ENCODE results near the gene CNGA1. TPM values are rescaled to one million over a fixed set of nuclear protein-coding genes. Genes with fewer than 3 reads are reported as not detected.

CNGA1 gene
- under 1 TPM; 0.26 to 0.94 TPM for total RNA-seq

GRCh38 chr4:48016141-48017107 lies at the start of gene CNGA1, which contains the start of gene NIPAL1:
TSS of gene CNGA1 (minus strand) at chr4:48016681. CDS start at chr4:47952689, 63,992 bp downstream.
TSS of gene NIPAL1 (plus strand) at chr4:48016772. CDS start at chr4:48016840, 68 bp downstream.
- no peaks in the 10 kb centered on the region for H3K36me3 Mint-ChIP-seq (ENCODE audit: low read depth)
- CTCF ChIA-PET = interaction anchor here (0.7 to 6.0 kb wide), 5 partner anchors 13 to 69 kb away, joined by 3 to 48 read pairs (median 7); no protein-coding TSS in a partner anchor
- peak within 1 kb of the TSS; percentile 46 for H3K27ac Mint-ChIP-seq
- H3K9me3 Mint-ChIP-seq = no peaks in the 10 kb centered on the region
- peaks cover 5% of the 10 kb centered on the region for H3K27me3 Mint-ChIP-seq (ENCODE audit: low read depth)
- H3K4me1 Mint-ChIP-seq (ENCODE audit: low read depth) = peaks cover 26% of the 10 kb centered on the region
- peak; percentile 72 for DNase-seq
- intact Hi-C loops (cut with micrococcal nuclease) = loop anchor here (1.0 to 5.0 kb wide), 9 partner anchors 12 to 554 kb away; partner anchors contain the start of genes COMMD8, CORIN, SLAIN2 and TEC
- H3K4me3 Mint-ChIP-seq = peak within 1 kb of the TSS; percentile 81

- Mint-ChIP-seq H3K4me1 (ENCODE audit: low read depth) (peaks cover 36% of the 10 kb centered on the region), H3K36me3 (ENCODE audit: low read depth) (peaks cover 34% of the 10 kb centered on the region), H3K9me3 (peaks cover 14% of the 10 kb centered on the region), H3K4me3 (no peak overlapping the region), H3K27me3 (ENCODE audit: low read depth) (no peaks in the 10 kb centered on the region), H3K27ac (peak overlapping the region; percentile 44)
- intact Hi-C loops (cut with micrococcal nuclease) = loop anchor here (1.0 to 5.0 kb wide), 12 partner anchors 18 to 206 kb away; partner anchors contain the start of genes CNGA1 and NIPAL1
- CTCF ChIA-PET = interaction anchor here (0.5 to 8.4 kb wide), 18 partner anchors 16 to 430 kb away, joined by 3 to 74 read pairs (median 4); partner anchors contain the start of gene CNGA1
- DNase-seq = peak; percentile 48
Measured at GRCh38 chr4:48065587-48066052, 49.1 kb upstream of the CNGA1 start.

GRCh38 chr4:48064349-48064748 lies 47.9 kb upstream of the CNGA1 start:
- Mint-ChIP-seq H3K4me1 (ENCODE audit: low read depth) (peaks cover 34% of the 10 kb centered on the region), H3K9me3 (peaks cover 19% of the 10 kb centered on the region), H3K36me3 (ENCODE audit: low read depth) (peaks cover 32% of the 10 kb centered on the region), H3K27me3 (ENCODE audit: low read depth) (no peaks in the 10 kb centered on the region), H3K4me3 (no peak overlapping the region), H3K27ac (no peak overlapping the region)
- no peak for DNase-seq
- CTCF ChIA-PET = interaction anchor here (0.6 to 8.4 kb wide), 9 partner anchors 14 to 237 kb away, joined by 3 to 74 read pairs (median 13); no protein-coding TSS in a partner anchor
- intact Hi-C loops (cut with micrococcal nuclease) = no loop called here

- Mint-ChIP-seq H3K27me3 (ENCODE audit: low read depth) (no peaks in the 10 kb centered on the region), H3K4me1 (ENCODE audit: low read depth) (no peaks in the 10 kb centered on the region), H3K9me3 (peaks cover 19% of the 10 kb centered on the region), H3K27ac (no peak overlapping the region), H3K36me3 (ENCODE audit: low read depth) (peaks cover 18% of the 10 kb centered on the region), H3K4me3 (no peak overlapping the region)
- intact Hi-C loops (cut with micrococcal nuclease) = no loop called here
- CTCF ChIA-PET = interaction anchor here (1.0 to 1.5 kb wide), 2 partner anchors 11 to 54 kb away, joined by 4 to 5 read pairs; no protein-coding TSS in a partner anchor
- DNase-seq = no peak
Measured at GRCh38 chr4:48058617-48059530, 42.4 kb upstream of the CNGA1 start.

GRCh38 chr4:48051078-48051477 lies 34.6 kb upstream of the CNGA1 start:
- Mint-ChIP-seq H3K27me3 (ENCODE audit: low read depth) (no peaks in the 10 kb centered on the region), H3K36me3 (ENCODE audit: low read depth) (no peaks in the 10 kb centered on the region), H3K27ac (no peak overlapping the region), H3K4me1 (ENCODE audit: low read depth) (peaks cover 25% of the 10 kb centered on the region), H3K4me3 (no peak overlapping the region), H3K9me3 (no peaks in the 10 kb centered on the region)
- DNase-seq = no peak
- CTCF ChIA-PET = interaction anchor here (0.5 to 7.9 kb wide), 7 partner anchors 14 to 894 kb away, joined by 3 to 105 read pairs (median 4); no protein-coding TSS in a partner anchor
- intact Hi-C loops (cut with micrococcal nuclease) = no loop called here

- no peak overlapping the region for H3K4me3 Mint-ChIP-seq
- CTCF ChIA-PET = interaction anchor here (0.6 to 7.9 kb wide), 8 partner anchors 8 to 60 kb away, joined by 3 to 105 read pairs (median 6); no protein-coding TSS in a partner anchor
- intact Hi-C loops (cut with micrococcal nuclease) = loop anchor here (5.0 to 10.0 kb wide), 2 partner anchors 212 to 855 kb away; partner anchors contain the start of genes CORIN and OCIAD2
- H3K27ac Mint-ChIP-seq = no peak overlapping the region
- H3K4me1 Mint-ChIP-seq (ENCODE audit: low read depth) = peaks cover 39% of the 10 kb centered on the region
- DNase-seq = no peak
- no peaks in the 10 kb centered on the region for H3K36me3 Mint-ChIP-seq (ENCODE audit: low read depth)
- no peaks in the 10 kb centered on the region for H3K9me3 Mint-ChIP-seq
- no peaks in the 10 kb centered on the region for H3K27me3 Mint-ChIP-seq (ENCODE audit: low read depth)
Measured at GRCh38 chr4:48049483-48049882, 33.0 kb upstream of the CNGA1 start.

GRCh38 chr4:48047896-48048295 lies 31.4 kb upstream of the CNGA1 start:
- Mint-ChIP-seq H3K9me3 (no peaks in the 10 kb centered on the region), H3K4me1 (ENCODE audit: low read depth) (peaks cover 54% of the 10 kb centered on the region), H3K27me3 (ENCODE audit: low read depth) (no peaks in the 10 kb centered on the region), H3K36me3 (ENCODE audit: low read depth) (no peaks in the 10 kb centered on the region), H3K4me3 (no peak overlapping the region), H3K27ac (no peak overlapping the region)
- intact Hi-C loops (cut with micrococcal nuclease) = loop anchor here (1.0 to 10.0 kb wide), 8 partner anchors 12 to 857 kb away; partner anchors contain the start of genes CNGA1, CORIN, NIPAL1 and OCIAD2
- no peak for DNase-seq
- CTCF ChIA-PET = interaction anchor here (0.8 to 7.9 kb wide), 9 partner anchors 12 to 80 kb away, joined by 3 to 105 read pairs (median 7); no protein-coding TSS in a partner anchor

- CTCF ChIA-PET = interaction anchor here (0.6 to 7.9 kb wide), 13 partner anchors 14 to 80 kb away, joined by 3 to 105 read pairs (median 5); no protein-coding TSS in a partner anchor
- no peaks in the 10 kb centered on the region for H3K9me3 Mint-ChIP-seq
- peaks cover 58% of the 10 kb centered on the region for H3K4me1 Mint-ChIP-seq (ENCODE audit: low read depth)
- DNase-seq = peak; percentile 91
- H3K36me3 Mint-ChIP-seq (ENCODE audit: low read depth) = no peaks in the 10 kb centered on the region
- no peak overlapping the region for H3K27ac Mint-ChIP-seq
- intact Hi-C loops (cut with micrococcal nuclease) = loop anchor here (1.0 to 10.0 kb wide), 8 partner anchors 11 to 857 kb away; partner anchors contain the start of genes CNGA1, CORIN, NIPAL1 and OCIAD2
- H3K4me3 Mint-ChIP-seq = peak overlapping the region; percentile 1
- H3K27me3 Mint-ChIP-seq (ENCODE audit: low read depth) = no peaks in the 10 kb centered on the region
Measured at GRCh38 chr4:48047421-48047844, 31.0 kb upstream of the CNGA1 start.

- H3K36me3 Mint-ChIP-seq (ENCODE audit: low read depth) = no peaks in the 10 kb centered on the region
- H3K4me3 Mint-ChIP-seq = no peak overlapping the region
- no peak overlapping the region for H3K27ac Mint-ChIP-seq
- CTCF ChIA-PET = interaction anchor here (1.0 to 7.9 kb wide), 6 partner anchors 14 to 50 kb away, joined by 3 to 105 read pairs (median 12); no protein-coding TSS in a partner anchor
- H3K4me1 Mint-ChIP-seq (ENCODE audit: low read depth) = peaks cover 72% of the 10 kb centered on the region
- H3K27me3 Mint-ChIP-seq (ENCODE audit: low read depth) = no peaks in the 10 kb centered on the region
- H3K9me3 Mint-ChIP-seq = no peaks in the 10 kb centered on the region
- no peak for DNase-seq
- intact Hi-C loops (cut with micrococcal nuclease) = loop anchor here (5.0 to 10.0 kb wide), 2 partner anchors 209 to 859 kb away; partner anchors contain the start of genes CORIN and OCIAD2
Measured at GRCh38 chr4:48046059-48046458, 29.6 kb upstream of the CNGA1 start.

GRCh38 chr4:48044298-48044697 lies 27.8 kb upstream of the CNGA1 start:
- intact Hi-C loops (cut with micrococcal nuclease) = loop anchor here (2.0 to 10.0 kb wide), 2 partner anchors 17 to 861 kb away; partner anchors contain the start of gene OCIAD2
- H3K36me3 Mint-ChIP-seq (ENCODE audit: low read depth) = no peaks in the 10 kb centered on the region

More at GRCh38 chr4:48044298-48044697, 27.8 kb upstream of the CNGA1 start:
- no peak for DNase-seq
- H3K27me3 Mint-ChIP-seq (ENCODE audit: low read depth) = no peaks in the 10 kb centered on the region
- H3K4me1 Mint-ChIP-seq (ENCODE audit: low read depth) = peaks cover 78% of the 10 kb centered on the region
- no peak overlapping the region for H3K27ac Mint-ChIP-seq
- no peaks in the 10 kb centered on the region for H3K9me3 Mint-ChIP-seq
- CTCF ChIA-PET = interaction anchor here (0.6 to 7.9 kb wide), 4 partner anchors 12 to 115 kb away, joined by 3 to 105 read pairs (median 10); no protein-coding TSS in a partner anchor
- no peak overlapping the region for H3K4me3 Mint-ChIP-seq
